K562 (cell line): ENCODE data around the gene SPSB1. TPM values are rescaled to one million over a fixed set of nuclear protein-coding genes. Genes with fewer than 3 reads are reported as not detected.

Source experiments
- ATAC-seq: fragments of 200-7000 bp; cut with Tn5 transposase; 3 replicates; pipeline ENCODE4 v1.9.1; 2020; ENCODE audit warnings: moderate library complexity
- BruUV-seq: library from RNA; stranded (reverse); fragments of 400-500 nt; replicated peaks from 2 replicates; lab custom pipeline; 2021; lab: Mats Ljungman, UMichigan
- CTCF ChIA-PET: fragments of 300-600 bp; formaldehyde crosslinking; extraction: SDS; loops from one replicate; lab custom pipeline; 2021; ENCODE audit warnings: low intra/inter-chr PET ratio; lab: Yijun Ruan, JAX
- POLR2A ChIA-PET: fragments of 300-600, 350-650 bp; sonication (Branson Sonifier 250); formaldehyde crosslinking; extraction: SDS; loops from one replicate; lab custom pipeline; 2021; ENCODE audit warnings: antibody characterized with exemption, inconsistent platforms; lab: Yijun Ruan, JAX
- DNase-seq, 4 experiments: peaks; one replicate each; pipeline versions ENCODE4 v3.0.0 to v3.0.0-alpha.2; 2011 to 2018; ENCODE audit warnings: low spot score in 3 of 4, mixed read lengths in 3 of 4; ENCODE audit errors: extremely low read depth in 1 of 4
- FAIRE-seq: peaks from 2 replicates; lab custom pipeline; 2011; peaks lifted over from hg19 to GRCh38; lab: Jason Lieb, UNC
- H2AFZ ChIP-seq: 2 replicates; pipeline ENCODE4 v1.6.0; 2011; ENCODE audit warnings: low read depth, low read length, control low read depth, inconsistent platforms
- H3K27ac ChIP-seq: fragments of 200-600 bp; 3 replicates; pipeline ENCODE4 v1.8.0; 2011; ENCODE audit warnings: low read depth, mild to moderate bottlenecking, control low read depth, inconsistent platforms, low read length, moderate library complexity, mixed read lengths; ENCODE audit errors: extremely low read depth
- H3K27me3 ChIP-seq, 2 experiments: fragments of 300-600 bp in 1 of 2; 2 replicates in 1 of 2; 3 replicates in 1 of 2; pipeline versions ENCODE4 v1.6.0 to v1.8.0; 2011; ENCODE audit warnings: inconsistent platforms in 2 of 2, low read length in 2 of 2, mild to moderate bottlenecking in 1 of 2, mixed read lengths in 1 of 2, moderate library complexity in 1 of 2; ENCODE audit not compliant: control insufficient read depth in 2 of 2, insufficient read depth in 2 of 2
- H3K36me3 ChIP-seq: fragments of 300-600 bp; 3 replicates; pipeline ENCODE4 v1.8.0; 2011; ENCODE audit warnings: mild to moderate bottlenecking, low read length, inconsistent platforms; ENCODE audit not compliant: control insufficient read depth, insufficient read depth
- H3K4me1 ChIP-seq, 2 experiments: fragments of 200-600 bp in 1 of 2; replicated peaks in 1 of 2; 2 replicates in 1 of 2; 3 replicates in 1 of 2; pipeline versions ENCODE4 v1.5.1 to v1.8.0; 2011; ENCODE audit warnings: inconsistent platforms in 2 of 2, low read length in 2 of 2, mild to moderate bottlenecking in 1 of 2, mixed read lengths in 1 of 2, moderate library complexity in 1 of 2; ENCODE audit not compliant: control insufficient read depth in 2 of 2, insufficient read depth in 2 of 2
- H3K4me2 ChIP-seq: 2 replicates; pipeline ENCODE4 v1.6.1; 2011; ENCODE audit warnings: low read length, control low read depth, inconsistent platforms, mixed read lengths; ENCODE audit not compliant: insufficient read depth
- H3K4me3 ChIP-seq: fragments of 200-600 bp; sonication (generic), shearing (Covaris generic); 2 replicates; pipeline ENCODE4 v1.5.1; 2016; ENCODE audit warnings: control low read depth, inconsistent platforms
- H3K79me2 ChIP-seq: fragments of 200-600 bp; 3 replicates; pipeline ENCODE4 v1.8.0; 2011; ENCODE audit warnings: low read length, inconsistent platforms; ENCODE audit not compliant: control insufficient read depth, insufficient read depth
- H3K9ac ChIP-seq, 2 experiments: 2 replicates each; pipeline versions ENCODE4 v1.6.0 to v1.6.1; 2011; ENCODE audit warnings: low read depth in 2 of 2, low read length in 2 of 2, control low read depth in 1 of 2, inconsistent platforms in 1 of 2, mild to moderate bottlenecking in 1 of 2, mixed read lengths in 1 of 2; ENCODE audit not compliant: insufficient read depth in 1 of 2
- H3K9me1 ChIP-seq: one replicate; pipeline ENCODE4 v1.6.0; 2011; ENCODE audit warnings: inconsistent platforms, mild to moderate bottlenecking, low read length, moderate library complexity; ENCODE audit not compliant: control insufficient read depth, insufficient read depth
- H3K9me3 ChIP-seq: replicated peaks from 2 replicates; pipeline ENCODE4 v1.5.1; 2011; ENCODE audit warnings: low read depth, low read length, inconsistent platforms; ENCODE audit not compliant: control insufficient read depth, insufficient read depth
- H4K20me1 ChIP-seq: replicated peaks from 2 replicates; pipeline ENCODE4 v1.6.1; 2011; ENCODE audit warnings: low read length, inconsistent platforms, mixed read lengths; ENCODE audit not compliant: control insufficient read depth, insufficient read depth
- ARHGAP35 ChIP-seq: fragments of 450-650 bp; IDR thresholded peaks from 2 replicates; pipeline ENCODE4 v1.6.1; 2018; ENCODE audit not compliant: partially characterized antibody
- CBX3 ChIP-seq, 2 experiments: IDR thresholded peaks; 1 replicate in 1 of 2; 2 replicates in 1 of 2; pipeline ENCODE4 v1.6.1; 2012; ENCODE audit warnings: inconsistent platforms in 2 of 2, low read length in 2 of 2, borderline replicate concordance in 1 of 2, control low read depth in 1 of 2
- CHAMP1 ChIP-seq: fragments of 450-650 bp; IDR thresholded peaks from 2 replicates; pipeline ENCODE4 v1.6.1; 2016; ENCODE audit warnings: mild to moderate bottlenecking
- COPS2 ChIP-seq: fragments of 450-650 bp; conservative IDR thresholded peaks from 2 replicates; pipeline ENCODE4 v1.6.1; 2016; ENCODE audit warnings: mild to moderate bottlenecking, moderate library complexity
- ELK3 ChIP-seq: fragments of 450-650 bp; formaldehyde crosslinking; IDR thresholded peaks from 2 replicates; pipeline ENCODE4 v1.4.0; 2020; ENCODE audit warnings: mild to moderate bottlenecking
- EP300 ChIP-seq: IDR thresholded peaks from 2 replicates; pipeline ENCODE4 v1.6.1; 2012; ENCODE audit warnings: low read length, improper control_type of control experiment
- ETS2 ChIP-seq: IDR thresholded peaks from 2 replicates; pipeline ENCODE4 v1.6.1; 2016; ENCODE audit warnings: borderline replicate concordance, missing genetic modification characterization, mild to moderate bottlenecking, moderate library complexity, missing compliant biosample characterization; ENCODE audit not compliant: poor library complexity, severe bottlenecking
- HSF4 ChIP-seq: fragments of 250-450 bp; sonication (Bioruptor Pico); IDR thresholded peaks from 2 replicates; pipeline ENCODE4 v2.1.2; 2022; ENCODE audit warnings: mild to moderate bottlenecking, moderate library complexity, borderline replicate concordance
- MAZ ChIP-seq, 2 experiments: fragments of 450-650 bp in 1 of 2; sonication (generic) in 1 of 2; formaldehyde crosslinking; IDR thresholded peaks in 1 of 2; conservative IDR thresholded peaks in 1 of 2; 2 replicates each; pipeline versions ENCODE4 v1.4.0 to v1.5.0; 2020; ENCODE audit warnings: mild to moderate bottlenecking in 1 of 2, missing genetic modification reagents in 1 of 2
- OTX1 ChIP-seq: fragments of 450-650 bp; formaldehyde crosslinking; IDR thresholded peaks from 2 replicates; pipeline ENCODE4 v1.4.0; 2022; ENCODE audit warnings: mild to moderate bottlenecking
- PHB2 ChIP-seq: fragments of 450-650 bp; IDR thresholded peaks from 2 replicates; pipeline ENCODE4 v1.6.1; 2017; ENCODE audit warnings: low read depth
- RHOXF2B ChIP-seq: fragments of 250-450 bp; sonication (Bioruptor Pico); conservative IDR thresholded peaks from 2 replicates; pipeline ENCODE4 v1.5.1; 2021
- RREB1 ChIP-seq: fragments of 250-450 bp; sonication (Bioruptor Pico); IDR thresholded peaks from 2 replicates; pipeline ENCODE4 v1.4.0; 2020
- TAF1 ChIP-seq: IDR thresholded peaks from 2 replicates; pipeline ENCODE4 v1.6.1; 2011; ENCODE audit warnings: mild to moderate bottlenecking, low read length, moderate library complexity; ENCODE audit not compliant: insufficient read depth, control insufficient read depth, severe bottlenecking; ENCODE audit errors: extremely low read depth
- ZBED1 ChIP-seq: IDR thresholded peaks from 2 replicates; pipeline ENCODE4 v1.6.1; 2014
- WGBS: fragments of 100-300 bp; shearing (Covaris generic); methylation state at CpG from one replicate; pipeline ENCODE4 v1.1.6; 2016; ENCODE audit warnings: low coverage, mixed read lengths; ENCODE audit not compliant: insufficient coverage; ENCODE audit errors: missing lambda C conversion rate; 5-methylcytosine and 5-hydroxymethylcytosine counted together
- in situ Hi-C: fragments of 300-500 bp; cut with MboI; formaldehyde crosslinking; loops from 4 replicates; pipeline ENCODE4 v1.15.0; 2018; ENCODE audit warnings: inconsistent platforms, mixed read lengths
- intact Hi-C: fragments of 100-400 bp; cut with micrococcal nuclease; formaldehyde crosslinking; loops from 2 replicates; pipeline ENCODE4 v1.14.2; 2022
- polyA plus RNA-seq, 8 experiments: library from polyadenylated mRNA; depleted of rRNA in 4 of 8; stranded (reverse) in 5 of 8; unstranded in 3 of 8; fragments of >200 nt; fragmentation: Nextera tagmentation in 2 of 8; fragmentation: Illumina TruSeq in 1 of 8; extraction: Ambion mirVana in 2 of 8; extraction: Trizol in 1 of 8; gene quantifications; 2 replicates each; pipeline versions ENCODE4 v1.2.1 to v1.2.3, GENCODE V29; 2011 to 2014; ENCODE audit warnings: inconsistent platforms in 1 of 8, missing spikeins in 1 of 8
- total RNA-seq, 7 experiments: library from RNA; depleted of rRNA in 6 of 7; stranded (reverse); fragments of >200 nt in 6 of 7; fragmentation: Illumina TruSeq in 2 of 7; extraction: Trizol in 2 of 7; gene quantifications; 2 replicates each; pipeline versions ENCODE4 v1.2.1 to v1.2.3, GENCODE V29; 2011 to 2021; ENCODE audit warnings: low replicate concordance in 1 of 7

The SPSB1 gene
- total and polyA plus RNA-seq, 9 of the 15 experiments (the other 6 are each of a cell fraction or from before 2014, with no cell fraction given) = 0.06 to 0.35 (median 0.14) TPM; not detected in 6

GRCh38 chr1:9331016-9331415 is 38.3 kb downstream of the SPSB1 start:
- in situ Hi-C loops = no loop called here
- H3K9ac ChIP-seq = no peak overlapping the region
- H3K9me1 ChIP-seq = no peaks in the 10 kb centered on the region
- ATAC-seq (no peak), DNase-seq (no peak), FAIRE-seq (no peak)
- H4K20me1 ChIP-seq = peaks cover 23% of the 10 kb centered on the region
- no peaks in the 10 kb centered on the region for H3K79me2 ChIP-seq
- H3K9me3 ChIP-seq = no peaks in the 10 kb centered on the region
- no TSS peak for BruUV-seq
- H3K4me2 ChIP-seq = no peak overlapping the region
- no peaks in the 10 kb centered on the region for H3K36me3 ChIP-seq
- H2AFZ ChIP-seq = no peak overlapping the region
- no peak overlapping the region for H3K4me3 ChIP-seq
- H3K27ac ChIP-seq = no peak overlapping the region
- WGBS = 5% methylated on average over 7 of the region's 8 CpGs
- ChIA-PET CTCF (no interaction called here), POLR2A (no interaction called here)
- H3K4me1 ChIP-seq = no peaks in the 10 kb centered on the region
- intact Hi-C loops = no loop called here
- peaks cover 61 to 89% of the 10 kb centered on the region in 2 experiments for H3K27me3 ChIP-seq
- TF ChIP-seq TAF1 (no peak), ETS2 (tag) (no peak), RHOXF2B (CRISPR knock-in tag) (no peak), PHB2 (no peak), OTX1 (no peak), HSF4 (CRISPR knock-in tag) (no peak), RREB1 (CRISPR knock-in tag) (no peak), CHAMP1 (no peak), ZBED1 (no peak), CBX3 (IDR thresholded peaks at IDR 0.05; ENCODE audit: borderline replicate concordance in 1 of 2, low read length in 2 of 2) (no peak), EP300 (no peak), COPS2 (no peak), ELK3 (CRISPR knock-in tag) (no peak), ARHGAP35 (no peak), MAZ (CRISPR knock-in tag; conservative IDR thresholded peaks at IDR 0.05 in 1 of 2, IDR thresholded peaks at IDR 0.05 in 1 of 2) (no peak)
